ENCODE results near the gene FOXL1. TPM values are rescaled to one million over a fixed set of nuclear protein-coding genes. Genes with fewer than 3 reads are reported as not detected.
"Not testable (repeated sequence)": the region's sequence is repeated elsewhere in the genome, so short reads cannot be mapped to it uniquely, and the experiment has no call there.

Gene FOXL1
- total RNA-seq, 1 experiment from 2014 or later = 1.5 TPM

GRCh38 chr16:86577314-86577971, 906 bp upstream of the FOXL1 start:
- no peak for DNase-seq (ENCODE audit: low spot score)
- in situ Hi-C loops (cut with HindIII; ENCODE audit: low sequenced_read_pairs) = no loop called here

- DNase-seq (ENCODE audit: low spot score) = no peak
- in situ Hi-C loops (cut with HindIII; ENCODE audit: low sequenced_read_pairs) = no loop called here
These were observed 390 bp downstream of the FOXL1 start for GRCh38 chr16:86578611-86579267.

GRCh38 chr16:86579268-86580062, 1.1 kb downstream of the FOXL1 start:
- in situ Hi-C loops (cut with HindIII; ENCODE audit: low sequenced_read_pairs) = no loop called here
- no peak for DNase-seq (ENCODE audit: low spot score)

- DNase-seq (ENCODE audit: low spot score) = no peak
- in situ Hi-C loops (cut with HindIII; ENCODE audit: low sequenced_read_pairs) = no loop called here
These were observed 1.9 kb downstream of the FOXL1 start for GRCh38 chr16:86580063-86580790.

GRCh38 chr16:86580791-86581170, 2.4 kb downstream of the FOXL1 start:
- in situ Hi-C loops (cut with HindIII; ENCODE audit: low sequenced_read_pairs) = no loop called here
- DNase-seq (ENCODE audit: low spot score) = no peak

GRCh38 chr16:86581458-86581857, 3.1 kb downstream of the FOXL1 start:
- no peak for DNase-seq (ENCODE audit: low spot score)
- in situ Hi-C loops (cut with HindIII; ENCODE audit: low sequenced_read_pairs) = no loop called here

GRCh38 chr16:86584071-86584685, 5.8 kb downstream of the FOXL1 start:
- in situ Hi-C loops (cut with HindIII; ENCODE audit: low sequenced_read_pairs) = no loop called here
- DNase-seq (ENCODE audit: low spot score) = no peak

DNA sequence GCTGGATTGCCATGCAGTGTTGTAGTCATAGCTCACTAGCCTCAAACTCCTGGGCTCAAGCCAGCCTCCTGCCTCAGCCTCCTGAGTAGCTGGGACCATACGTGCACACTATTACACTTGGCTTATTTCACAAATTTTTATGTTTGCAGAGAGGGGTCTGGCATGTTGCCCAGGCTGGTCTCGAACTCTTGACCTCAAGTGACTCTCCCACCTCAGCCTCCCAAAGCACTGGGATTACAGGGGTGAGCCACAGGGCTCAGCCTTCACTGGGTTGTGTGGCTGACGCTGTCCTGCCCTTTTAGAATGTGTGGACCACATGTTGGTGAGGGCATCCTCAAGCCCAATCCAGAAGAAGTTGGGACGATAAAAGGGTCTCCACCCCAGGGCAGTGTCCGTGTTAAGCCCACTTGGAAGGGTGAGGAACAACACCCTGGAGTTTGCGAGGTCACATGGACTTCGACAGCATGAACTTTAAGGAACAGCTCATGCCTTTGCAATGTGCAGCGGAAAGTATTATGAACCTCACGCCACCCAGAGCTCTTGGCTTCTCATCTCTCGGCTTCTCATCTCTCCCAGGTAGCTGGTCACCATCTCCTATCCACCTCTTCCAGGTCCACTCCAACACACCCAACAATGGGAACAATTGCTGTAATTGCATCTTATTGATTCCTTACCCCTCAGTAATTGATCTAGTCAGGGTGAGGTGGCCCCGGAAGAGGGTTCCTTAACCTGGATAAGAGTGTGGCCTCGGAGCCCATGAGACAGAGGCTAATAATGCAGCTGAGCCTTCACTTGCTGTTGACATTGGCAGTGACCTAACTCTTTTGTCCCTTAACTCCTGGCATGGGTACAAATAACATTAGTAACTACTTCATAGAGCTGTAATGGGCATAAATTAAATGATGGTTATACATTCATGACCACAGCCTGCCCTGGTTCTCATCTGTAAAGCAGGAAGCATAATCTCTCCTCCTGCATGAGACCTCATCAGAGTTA, 6.7 kb downstream of the FOXL1 start:
- in situ Hi-C loops (cut with HindIII; ENCODE audit: low sequenced_read_pairs) = no loop called here
- DNase-seq (ENCODE audit: low spot score) = no peak

- DNase-seq (ENCODE audit: low spot score) = no peak
- in situ Hi-C loops (cut with HindIII; ENCODE audit: low sequenced_read_pairs) = no loop called here
These were observed 7.7 kb downstream of the FOXL1 start for GRCh38 chr16:86585821-86586611.

DNA sequence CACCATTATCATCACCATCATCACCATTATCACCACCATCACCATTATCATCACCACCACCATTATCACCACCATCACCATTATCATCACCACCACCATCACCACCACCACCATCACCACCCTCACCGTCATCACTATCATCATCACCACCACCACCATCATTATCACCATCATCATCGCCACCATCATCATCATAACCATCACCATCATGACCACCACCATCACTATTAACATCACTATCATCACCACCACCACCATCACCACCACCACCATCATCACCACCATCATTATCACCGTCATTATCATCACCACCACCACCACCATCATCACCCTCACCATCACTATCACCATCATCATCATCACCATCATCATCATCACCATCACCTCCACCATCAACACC, 9.1 kb downstream of the FOXL1 start:
- DNase-seq (ENCODE audit: low spot score) = no peak
- in situ Hi-C loops (cut with HindIII; ENCODE audit: low sequenced_read_pairs) = no loop called here

DNA sequence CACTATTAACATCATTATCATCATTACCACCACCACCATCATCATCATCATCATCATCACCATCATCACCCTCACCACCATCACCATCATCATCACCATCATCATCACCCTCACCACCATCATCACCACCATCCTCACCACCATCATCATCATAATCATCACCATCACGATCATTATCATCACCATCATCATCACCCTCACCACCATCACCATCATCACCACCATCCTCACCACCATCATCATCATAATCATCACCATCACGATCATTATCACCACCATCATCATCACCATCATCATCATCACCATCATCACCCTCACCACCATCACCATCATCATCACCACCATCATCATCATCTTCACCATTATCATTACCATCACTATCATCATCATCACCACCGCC, 9.6 kb downstream of the FOXL1 start:
- in situ Hi-C loops (cut with HindIII; ENCODE audit: low sequenced_read_pairs); DNase-seq (ENCODE audit: low spot score): not testable (repeated sequence)

DNA sequence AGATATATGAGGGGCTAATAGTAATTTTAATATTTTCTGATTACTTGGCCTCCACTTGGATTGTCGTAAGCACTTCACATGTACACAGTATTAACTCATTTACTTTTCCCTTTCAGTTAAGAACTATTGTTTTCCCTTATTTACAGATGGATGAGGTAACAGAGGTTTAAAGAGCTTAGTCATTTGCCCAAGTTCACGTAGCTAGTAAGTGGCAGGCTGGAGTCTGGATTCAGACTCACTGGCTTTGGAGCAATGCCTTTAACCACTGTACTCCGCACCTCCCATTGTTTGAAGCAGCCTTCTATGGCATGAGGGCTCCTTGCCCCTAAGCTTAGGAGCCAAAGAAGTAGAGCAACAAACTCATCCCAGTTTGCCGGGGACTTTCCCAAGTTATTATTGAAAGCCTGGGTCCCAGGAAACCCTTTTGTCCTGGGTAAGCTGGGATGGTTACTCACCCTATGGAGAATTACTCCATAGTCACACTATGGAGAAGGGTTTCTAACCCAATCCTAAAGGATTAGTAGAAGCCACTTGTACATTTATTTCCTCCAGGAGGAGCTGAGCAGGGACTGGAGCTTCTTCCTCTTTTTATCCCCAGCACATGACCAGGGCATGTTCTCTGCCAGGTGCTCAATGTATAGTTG, 12.3 kb downstream of the FOXL1 start:
- no peak for DNase-seq (ENCODE audit: low spot score)
- in situ Hi-C loops (cut with HindIII; ENCODE audit: low sequenced_read_pairs) = no loop called here

- no peak for DNase-seq (ENCODE audit: low spot score)
- in situ Hi-C loops (cut with HindIII; ENCODE audit: low sequenced_read_pairs) = no loop called here
These were observed 12.9 kb downstream of the FOXL1 start for GRCh38 chr16:86591270-86591669.

GRCh38 chr16:86593913-86594620, 15.7 kb downstream of the FOXL1 start:
- in situ Hi-C loops (cut with HindIII; ENCODE audit: low sequenced_read_pairs) = no loop called here
- DNase-seq (ENCODE audit: low spot score) = no peak

- in situ Hi-C loops (cut with HindIII; ENCODE audit: low sequenced_read_pairs) = no loop called here
- DNase-seq (ENCODE audit: low spot score) = no peak
These were observed 16.4 kb downstream of the FOXL1 start for GRCh38 chr16:86594721-86595120.

GRCh38 chr16:86595983-86596605, 17.7 kb downstream of the FOXL1 start:
- in situ Hi-C loops (cut with HindIII; ENCODE audit: low sequenced_read_pairs) = no loop called here
- DNase-seq (ENCODE audit: low spot score) = no peak

All from G401 (cell line).